Glomerular endothelial cell (primary cell): ENCODE data around the gene DNAH1. TPM values are rescaled to one million over a fixed set of nuclear protein-coding genes. Genes with fewer than 3 reads are reported as not detected.

Experiments
- DNase-seq: peaks from one replicate; pipeline ENCODE4 v3.0.0-alpha.2; 2011; ENCODE audit warnings: low read depth, low spot score; ENCODE audit errors: extremely low read depth
- total RNA-seq: library from RNA; depleted of rRNA; stranded (reverse); fragments of >200 nt; gene quantifications from 2 replicates; pipeline ENCODE4 v1.2.3, GENCODE V29; 2015

The DNAH1 gene
- total RNA-seq, 1 donor from 2014 or later, result 9.9 TPM

- no peak for DNase-seq
Observed at GRCh38 chr3:52401021-52401420, 84.9 kb downstream of the DNAH1 start.

GRCh38 chr3:52401551-52401950 lies 85.4 kb downstream of the DNAH1 start:
- DNase-seq, result no peak

GRCh38 chr3:52402101-52402521 lies 86.0 kb downstream of the DNAH1 start:
- DNase-seq, result no peak

- no peak for DNase-seq
Observed at GRCh38 chr3:52402706-52403270, 86.7 kb downstream of the DNAH1 start.

GRCh38 chr3:52403271-52403841 lies 87.2 kb downstream of the DNAH1 start:
- DNase-seq, result no peak

GRCh38 chr3:52403955-52404354 lies 87.8 kb downstream of the DNAH1 start:
- DNase-seq, result no peak

- no peak for DNase-seq
Observed at GRCh38 chr3:52404391-52404790, 88.3 kb downstream of the DNAH1 start.

GRCh38 chr3:52405066-52405465 lies 88.9 kb downstream of the DNAH1 start:
- no peak for DNase-seq

- no peak for DNase-seq
Observed at GRCh38 chr3:52405601-52406110, 89.5 kb downstream of the DNAH1 start.

GRCh38 chr3:52406231-52406661 lies 90.1 kb downstream of the DNAH1 start:
- no peak for DNase-seq

- no peak for DNase-seq
Observed at GRCh38 chr3:52406791-52407510, 90.8 kb downstream of the DNAH1 start.

GRCh38 chr3:52407779-52408178 lies 91.7 kb downstream of the DNAH1 start:
- DNase-seq, result no peak

GRCh38 chr3:52408466-52408865 lies 92.3 kb downstream of the DNAH1 start:
- no peak for DNase-seq

GRCh38 chr3:52415800-52416199 lies 99.7 kb downstream of the DNAH1 start:
- DNase-seq, result no peak

- no peak for DNase-seq
Observed at GRCh38 chr3:52420388-52420787, 104.3 kb downstream of the DNAH1 start.

GRCh38 chr3:52422669-52423068 lies 106.5 kb downstream of the DNAH1 start:
- DNase-seq, result no peak

- DNase-seq, result no peak
Observed at GRCh38 chr3:52423173-52423572, 107.1 kb downstream of the DNAH1 start.

- DNase-seq, result peak; percentile 82
Observed at GRCh38 chr3:52428151-52429005, 112.3 kb downstream of the DNAH1 start.

GRCh38 chr3:52429031-52429430 lies 112.9 kb downstream of the DNAH1 start:
- no peak for DNase-seq

- peak; percentile 96 for DNase-seq
Observed at GRCh38 chr3:52429779-52430415, 113.8 kb downstream of the DNAH1 start.

- DNase-seq, result no peak
Observed at GRCh38 chr3:52430416-52430810, 114.3 kb downstream of the DNAH1 start.
